ENCODE results near the gene FGF11.
A peak's percentile ranks its signal among the peaks of the same experiment; 100 is the strongest.
"Not testable (repeated sequence)": the region's sequence is repeated elsewhere in the genome, so short reads cannot be mapped to it uniquely, and the experiment has no call there.

FGF11 gene

GRCh38 chr17:7481842-7482741 is 42.8 kb downstream of the FGF11 start:
- DNase-seq: not testable (repeated sequence)

GRCh38 chr17:7482742-7483088 is 43.4 kb downstream of the FGF11 start:
- DNase-seq: not testable (repeated sequence)

DNA sequence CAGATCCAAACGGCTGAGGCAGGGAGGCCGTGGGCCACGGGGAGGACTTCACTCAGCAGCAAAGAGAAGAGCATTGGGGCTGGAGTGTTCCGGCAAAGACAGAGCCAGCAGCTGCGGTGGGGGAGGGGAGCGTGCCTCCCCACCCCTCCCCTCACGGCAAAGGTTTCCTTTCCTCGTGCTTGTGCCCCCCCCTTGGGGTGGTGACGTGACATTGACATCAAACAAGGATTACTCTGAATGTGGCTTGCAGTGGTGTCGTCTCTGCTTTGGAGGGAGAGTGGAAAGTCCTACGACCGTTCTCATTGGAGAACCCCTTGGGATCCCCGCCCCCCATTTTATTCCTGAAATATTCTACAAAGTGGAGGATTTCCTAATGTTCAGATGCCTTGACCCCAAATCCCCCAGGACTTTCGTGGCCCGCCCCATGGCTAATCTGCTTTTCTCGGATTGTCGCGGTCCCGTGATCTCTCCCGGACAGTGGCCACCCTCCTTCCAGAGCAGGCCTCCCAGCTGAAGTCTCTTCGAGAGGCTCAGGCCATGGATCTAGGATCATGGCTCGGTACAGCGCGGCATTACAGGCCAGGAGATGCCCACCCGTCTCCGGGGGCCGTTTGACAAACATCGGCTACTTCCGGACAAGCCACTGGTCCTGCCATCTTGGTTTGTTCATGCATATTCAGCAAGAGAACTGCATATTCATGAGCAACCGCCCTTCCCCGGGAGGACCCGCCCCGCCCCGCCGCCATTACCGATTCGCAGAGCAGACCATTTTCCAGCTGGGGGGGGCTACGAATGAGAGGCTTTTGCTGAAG is 44.1 kb downstream of the FGF11 start:
- DNase-seq: peak; percentile 92

GRCh38 chr17:7484067-7484918 is 45.0 kb downstream of the FGF11 start, which contains the start of gene POLR2A:
POLR2A (plus strand) TSS chr17:7484366.
- DNase-seq: peak; percentile 97

GRCh38 chr17:7484919-7485377 is 45.6 kb downstream of the FGF11 start:
- DNase-seq: no peak

GRCh38 chr17:7486181-7486580 is 46.9 kb downstream of the FGF11 start:
- no peak for DNase-seq

DNA sequence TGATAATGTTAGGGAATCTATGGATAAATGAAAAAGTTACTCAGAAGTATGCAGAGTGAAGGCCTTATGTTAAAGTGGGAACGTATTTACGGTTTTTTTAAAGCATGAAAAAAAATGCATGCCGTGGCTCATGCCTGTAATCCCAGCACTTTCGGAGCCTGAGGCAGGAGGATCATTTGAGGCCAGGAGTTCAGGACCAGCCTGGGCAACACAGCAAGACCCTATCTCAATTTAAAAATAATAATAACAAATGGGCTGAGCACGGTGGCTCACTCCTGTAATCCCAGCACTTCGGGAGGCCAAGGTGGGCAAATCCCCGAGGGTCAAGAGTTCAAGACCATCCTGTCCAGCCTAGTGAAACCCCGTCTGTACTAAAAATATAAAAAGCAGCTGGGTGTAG is 50.8 kb downstream of the FGF11 start:
- DNase-seq: no peak

DNA sequence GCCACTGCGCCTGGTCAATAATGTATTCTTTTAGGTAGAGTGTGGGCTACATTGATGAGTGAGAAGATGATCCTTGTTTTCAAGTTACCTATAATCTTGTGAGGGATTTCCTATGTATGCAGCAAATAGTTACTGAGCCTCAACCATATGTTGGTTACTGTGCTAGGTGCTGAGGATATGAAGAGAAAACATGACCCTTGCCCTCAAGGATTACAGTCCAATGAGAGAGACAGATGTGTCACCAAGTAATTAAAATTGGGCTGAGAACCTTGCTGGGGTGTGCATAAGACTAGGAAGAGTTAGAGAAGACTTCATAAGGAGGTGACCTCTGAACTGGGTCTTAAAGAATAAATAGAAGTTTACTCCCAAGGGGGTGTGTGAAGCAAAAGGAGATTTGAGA is 52.3 kb downstream of the FGF11 start:
- no peak for DNase-seq

GRCh38 chr17:7493941-7494340 is 54.6 kb downstream of the FGF11 start:
- no peak for DNase-seq
